Nephron progenitor cell (in vitro differentiated cells): ENCODE results near the gene ARRDC2.

Source experiments
- DNase-seq: peaks from one replicate; pipeline ENCODE4 v3.0.0; 2021
- H3K27ac Mint-ChIP-seq: 2 replicates; pipeline ENCODE4 v1.8.0; 2021; ENCODE audit warnings: mild to moderate bottlenecking, moderate library complexity, mixed read lengths
- H3K27me3 Mint-ChIP-seq: 2 replicates; pipeline ENCODE4 v1.8.0; 2021; ENCODE audit warnings: mild to moderate bottlenecking, low read depth, mixed read lengths; ENCODE audit not compliant: poor library complexity
- H3K36me3 Mint-ChIP-seq: 2 replicates; pipeline ENCODE4 v1.8.0; 2021; ENCODE audit warnings: low read depth, mixed read lengths
- H3K4me1 Mint-ChIP-seq: 2 replicates; pipeline ENCODE4 v1.8.0; 2021; ENCODE audit warnings: mixed read lengths
- H3K4me3 Mint-ChIP-seq: 2 replicates; pipeline ENCODE4 v1.8.0; 2021; ENCODE audit warnings: mild to moderate bottlenecking, moderate library complexity, mixed read lengths
- H3K9me3 Mint-ChIP-seq: 2 replicates; pipeline ENCODE4 v1.8.0; 2021; ENCODE audit warnings: mild to moderate bottlenecking, moderate library complexity, mixed read lengths
- CTCF ChIP-seq: fragments of 200-600 bp; sonication (generic); IDR thresholded peaks from 2 replicates; pipeline ENCODE4 v1.5.0; 2021; ENCODE audit warnings: antibody characterized with exemption

Gene ARRDC2

DNA sequence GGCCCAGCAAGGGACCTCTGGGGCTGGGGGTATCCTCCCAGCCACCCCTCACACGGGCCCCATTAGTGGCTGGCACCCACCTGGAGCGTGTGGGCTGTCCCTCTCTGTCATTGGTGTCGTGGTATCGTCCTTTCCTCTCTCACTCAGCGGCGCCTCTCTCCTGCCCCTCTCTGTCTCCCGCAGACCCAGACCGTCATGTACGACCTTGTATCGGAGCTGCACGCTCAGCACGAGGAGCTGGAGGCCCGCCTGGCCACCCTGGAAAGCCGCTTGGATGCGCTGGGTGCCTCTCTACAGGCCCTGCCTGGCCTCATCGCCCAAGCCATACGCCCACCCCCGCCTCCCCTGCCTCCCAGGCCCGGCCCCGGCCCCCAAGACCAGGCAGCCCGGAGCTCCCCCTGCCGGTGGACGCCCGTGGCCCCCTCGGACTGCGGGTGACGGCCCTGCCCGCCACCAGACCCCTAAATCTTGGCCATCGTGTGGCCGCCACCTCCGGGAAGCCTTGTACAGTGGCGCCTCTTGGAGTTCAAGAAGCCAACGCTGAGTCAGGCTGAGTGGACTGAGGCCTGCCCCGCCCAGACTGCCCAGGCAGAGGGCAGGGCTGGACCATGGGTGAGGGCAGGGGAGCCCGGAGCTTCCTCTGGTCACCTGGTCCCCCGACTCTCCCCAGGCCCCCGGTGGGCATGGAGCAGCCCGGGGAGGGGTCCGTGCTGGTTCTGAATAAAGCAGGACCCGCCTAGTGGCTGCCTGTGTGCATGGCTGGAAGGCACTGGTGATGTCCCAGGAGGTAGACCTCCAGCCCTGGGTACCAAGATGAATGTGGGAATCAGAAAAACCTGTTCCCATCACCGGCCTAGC is 9.8 kb upstream of the ARRDC2 start:
- DNase-seq = peak; percentile 53
- H3K27me3 Mint-ChIP-seq = peaks cover 36% of the 10 kb centered on the region
- H3K4me3 Mint-ChIP-seq = no peak overlapping the region
- H3K36me3 Mint-ChIP-seq = no peaks in the 10 kb centered on the region
- H3K27ac Mint-ChIP-seq = no peak overlapping the region
- H3K9me3 Mint-ChIP-seq = no peaks in the 10 kb centered on the region
- H3K4me1 Mint-ChIP-seq = peaks cover 5% of the 10 kb centered on the region
- peak; percentile 26 for TF ChIP-seq CTCF

DNA sequence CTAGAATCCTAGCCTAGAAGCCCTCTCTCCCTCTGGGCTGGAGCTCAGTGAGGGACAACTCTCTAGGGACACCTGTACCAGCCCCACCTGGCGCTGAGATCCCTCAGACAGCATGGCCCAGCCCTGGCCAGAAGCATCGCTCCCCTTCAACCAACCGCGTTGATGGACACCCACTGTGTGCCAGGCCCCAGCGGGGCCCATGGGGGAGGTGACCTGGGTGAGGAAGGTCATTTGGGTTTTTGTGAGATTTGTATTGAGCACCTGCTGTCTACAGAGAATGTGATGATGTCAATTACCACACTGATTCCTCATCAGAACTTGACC is 9.2 kb upstream of the ARRDC2 start:
- DNase-seq = no peak
- peaks cover 5% of the 10 kb centered on the region for H3K4me1 Mint-ChIP-seq
- no peaks in the 10 kb centered on the region for H3K36me3 Mint-ChIP-seq
- TF ChIP-seq CTCF = no peak
- no peak overlapping the region for H3K4me3 Mint-ChIP-seq
- H3K27me3 Mint-ChIP-seq = peaks cover 42% of the 10 kb centered on the region
- H3K27ac Mint-ChIP-seq = no peak overlapping the region
- no peaks in the 10 kb centered on the region for H3K9me3 Mint-ChIP-seq

DNA sequence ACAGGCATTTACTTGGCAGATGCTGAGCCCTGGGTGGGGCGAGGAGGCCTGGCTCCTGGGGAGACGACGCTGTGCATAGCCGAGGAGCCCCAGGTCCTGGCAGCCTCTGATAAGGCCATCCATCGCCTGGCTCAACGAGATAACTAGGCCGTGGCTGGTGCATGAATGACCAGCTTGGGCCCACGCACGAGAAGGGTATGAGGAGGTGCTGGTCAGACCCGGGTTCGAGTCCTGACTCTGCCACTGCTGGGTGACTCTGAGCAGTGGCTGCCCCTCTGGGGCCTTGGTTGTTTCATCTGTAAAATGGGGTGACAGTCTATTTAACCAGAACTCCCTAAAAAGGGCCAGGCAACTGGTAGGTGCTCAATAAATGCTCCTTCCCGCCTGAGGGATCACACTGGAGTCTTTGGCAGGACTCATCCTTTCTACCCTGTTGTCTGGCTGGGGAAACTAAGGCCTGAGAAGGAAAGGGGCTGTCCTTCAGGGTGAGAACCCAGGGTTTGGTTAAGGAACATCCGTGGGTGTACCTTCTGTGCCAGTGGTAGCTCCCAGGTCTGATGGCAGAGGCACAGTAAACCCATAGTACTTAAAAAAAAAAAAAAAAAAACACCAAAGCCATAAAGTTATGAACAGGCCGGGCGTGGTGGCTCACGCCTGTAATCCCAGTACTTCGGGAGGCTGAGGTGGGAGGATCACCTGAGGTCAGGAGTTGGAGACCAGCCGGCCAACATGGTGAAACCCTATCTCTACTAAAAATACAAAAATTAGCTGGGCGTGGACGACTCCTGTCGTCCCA is 8.1 kb upstream of the ARRDC2 start:
- Mint-ChIP-seq H3K27ac (peak overlapping the region; percentile 64), H3K4me1 (peaks cover 5% of the 10 kb centered on the region), H3K27me3 (peaks cover 42% of the 10 kb centered on the region), H3K36me3 (no peaks in the 10 kb centered on the region), H3K4me3 (peak overlapping the region; percentile 81), H3K9me3 (no peaks in the 10 kb centered on the region)
- no peak for TF ChIP-seq CTCF
- no peak for DNase-seq

- DNase-seq = no peak
- no peak for TF ChIP-seq CTCF
- Mint-ChIP-seq H3K36me3 (no peaks in the 10 kb centered on the region), H3K27ac (peak overlapping the region; percentile 64), H3K4me3 (peak overlapping the region; percentile 81), H3K9me3 (no peaks in the 10 kb centered on the region), H3K27me3 (peaks cover 42% of the 10 kb centered on the region), H3K4me1 (peaks cover 5% of the 10 kb centered on the region)
Measured at GRCh38 chr19:18000480-18000914, 7.5 kb upstream of the ARRDC2 start.

DNA sequence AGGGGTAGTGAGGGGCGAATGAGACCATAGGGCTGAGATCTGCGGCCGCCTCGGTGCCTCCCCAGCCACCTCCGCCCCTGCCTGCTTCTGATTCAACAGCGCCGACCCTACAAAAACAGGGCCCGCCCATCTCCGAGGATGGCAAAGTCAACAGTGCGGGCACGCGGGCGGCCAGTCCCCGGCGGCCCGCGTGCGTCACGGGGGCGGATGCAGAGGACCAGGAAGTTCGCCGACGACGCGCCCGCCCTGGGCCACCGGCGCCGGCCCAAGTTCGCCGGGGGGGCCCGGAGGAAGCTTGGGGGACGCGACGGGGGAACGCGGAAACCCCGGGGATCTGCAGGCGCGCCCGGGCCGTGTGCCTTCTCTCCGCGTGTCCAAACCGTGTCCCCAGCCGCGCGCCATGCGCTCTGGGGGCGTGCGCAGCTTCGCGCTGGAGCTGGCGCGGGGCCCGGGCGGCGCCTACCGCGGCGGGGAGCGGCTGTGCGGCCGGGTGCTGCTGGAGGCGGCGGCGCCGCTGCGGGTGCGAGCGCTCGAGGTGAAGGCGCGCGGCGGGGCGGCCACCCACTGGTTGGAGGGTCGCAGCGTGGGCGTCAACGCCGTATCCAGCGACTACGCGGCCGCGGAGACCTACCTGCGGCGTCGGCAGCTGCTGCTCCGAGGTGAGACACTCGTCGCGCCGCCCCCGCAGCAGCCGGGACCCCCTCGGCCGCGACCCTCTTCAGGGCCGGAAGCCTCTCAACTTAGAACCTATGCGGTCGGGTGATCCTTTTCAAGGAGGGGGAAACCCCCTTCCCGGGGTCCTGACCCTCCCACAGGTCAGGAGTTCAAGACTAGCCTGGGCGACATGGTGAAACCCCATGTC is 6.8 kb upstream of the ARRDC2 start:
- Mint-ChIP-seq H3K27ac (no peak overlapping the region), H3K9me3 (no peaks in the 10 kb centered on the region), H3K27me3 (peaks cover 39% of the 10 kb centered on the region), H3K36me3 (no peaks in the 10 kb centered on the region), H3K4me1 (peaks cover 5% of the 10 kb centered on the region), H3K4me3 (peak overlapping the region; percentile 81)
- DNase-seq = peak; percentile 64
- TF ChIP-seq CTCF = no peak
